HepG2 (cell line): ENCODE results near the gene AKTIP. TPM values are rescaled to one million over a fixed set of nuclear protein-coding genes. Genes with fewer than 3 reads are reported as not detected.
A peak's percentile ranks its signal among the peaks of the same experiment; 100 is the strongest.

Experiments used
- ATAC-seq: fragments of 200-7000 bp; cut with Tn5 transposase; 3 replicates; pipeline ENCODE4 v1.9.1; 2020; ENCODE audit warnings: mild to moderate bottlenecking, moderate library complexity
- BruUV-seq: library from RNA; stranded (reverse); fragments of 400-500 nt; replicated peaks from 2 replicates; lab custom pipeline; 2021; lab: Mats Ljungman, UMichigan
- CTCF ChIA-PET: fragments of 300-600 bp; formaldehyde crosslinking; extraction: SDS; loops from one replicate; lab custom pipeline; 2021; ENCODE audit warnings: low total read pairs, inconsistent platforms, low intra/inter-chr PET ratio; lab: Yijun Ruan, JAX
- POLR2A ChIA-PET: fragments of 350-600 bp; sonication (Branson Sonifier 250); formaldehyde crosslinking; loops from one replicate; lab custom pipeline; 2020; ENCODE audit warnings: antibody characterized with exemption, inconsistent platforms; lab: Yijun Ruan, JAX
- DNase-seq: peaks from one replicate; pipeline ENCODE4 v3.0.0-alpha.2; 2015; ENCODE audit warnings: low spot score
- FAIRE-seq: peaks from 3 replicates; lab custom pipeline; 2011; peaks lifted over from hg19 to GRCh38; lab: Jason Lieb, UNC
- H2AFZ ChIP-seq: one replicate; pipeline ENCODE4 v1.6.1; 2011; ENCODE audit warnings: low read length, inconsistent platforms
- H3K27ac ChIP-seq: fragments of 300-600 bp; 3 replicates; pipeline ENCODE4 v1.8.0; 2011; ENCODE audit warnings: mixed run types, mild to moderate bottlenecking, mixed read lengths, low read length, inconsistent platforms; ENCODE audit not compliant: insufficient read depth; ENCODE audit errors: extremely low read length
- H3K27me3 ChIP-seq, 2 experiments: fragments of 200-600 bp in 1 of 2; 2 replicates in 1 of 2; 3 replicates in 1 of 2; pipeline versions ENCODE4 v1.6.0 to v1.8.0; 2011; ENCODE audit warnings: low read length in 2 of 2, mild to moderate bottlenecking in 2 of 2, moderate library complexity in 2 of 2, inconsistent platforms in 1 of 2; ENCODE audit not compliant: insufficient read depth in 2 of 2, control insufficient read depth in 1 of 2
- H3K36me3 ChIP-seq, 2 experiments: fragments of 200-600 bp in 1 of 2; replicated peaks in 1 of 2; 2 replicates in 1 of 2; 3 replicates in 1 of 2; pipeline versions ENCODE4 v1.5.1 to v1.8.0; 2011; ENCODE audit warnings: low read length in 2 of 2, inconsistent platforms in 1 of 2; ENCODE audit not compliant: insufficient read depth in 2 of 2, control insufficient read depth in 1 of 2
- H3K4me1 ChIP-seq: 2 replicates; pipeline ENCODE4 v1.5.1; 2012; ENCODE audit warnings: low read length, inconsistent platforms; ENCODE audit not compliant: insufficient read depth
- H3K4me2 ChIP-seq: 2 replicates; pipeline ENCODE4 v1.6.0; 2011; ENCODE audit warnings: low read depth, low read length, inconsistent platforms
- H3K4me3 ChIP-seq, 3 experiments: fragments of 200-600 bp in 1 of 3; sonication (generic), shearing (Covaris generic) in 1 of 3; replicated peaks in 1 of 3; 2 replicates each; pipeline ENCODE4 v1.5.1; 2011 to 2016; ENCODE audit warnings: low read length in 3 of 3, inconsistent platforms in 2 of 3, low read depth in 2 of 3, mild to moderate bottlenecking in 2 of 3, control low read depth in 1 of 3, mixed read lengths in 1 of 3; ENCODE audit not compliant: insufficient read depth in 1 of 3
- H3K79me2 ChIP-seq: one replicate; pipeline ENCODE4 v1.6.1; 2011; ENCODE audit warnings: low read length, inconsistent platforms; ENCODE audit not compliant: insufficient read depth
- H3K9ac ChIP-seq: 2 replicates; pipeline ENCODE4 v1.6.0; 2011; ENCODE audit warnings: mild to moderate bottlenecking, low read depth, low read length, inconsistent platforms; ENCODE audit not compliant: insufficient read depth
- H3K9me3 ChIP-seq: 2 replicates; pipeline ENCODE4 v1.5.1; 2012; ENCODE audit warnings: mild to moderate bottlenecking, low read length
- H4K20me1 ChIP-seq: 2 replicates; pipeline ENCODE4 v1.6.0; 2011; ENCODE audit warnings: inconsistent platforms, mild to moderate bottlenecking, low read length, moderate library complexity; ENCODE audit not compliant: insufficient read depth
- ARNTL ChIP-seq: sonication (generic); formaldehyde crosslinking; IDR thresholded peaks from 2 replicates; pipeline ENCODE4 v1.4.0; 2020; ENCODE audit warnings: mild to moderate bottlenecking, missing genetic modification reagents
- MAFF ChIP-seq: IDR thresholded peaks from 2 replicates; pipeline ENCODE4 v1.6.1; 2011; ENCODE audit warnings: low read depth, low read length, improper control_type of control experiment
- MAFK ChIP-seq, 2 experiments: IDR thresholded peaks in 1 of 2; conservative IDR thresholded peaks in 1 of 2; 2 replicates each; pipeline ENCODE4 v1.6.1; 2011; ENCODE audit warnings: improper control_type of control experiment in 2 of 2, low read length in 2 of 2
- MIXL1 ChIP-seq: IDR thresholded peaks from 2 replicates; pipeline ENCODE4 v1.6.1; 2016
- MLXIP ChIP-seq: sonication (generic); formaldehyde crosslinking; IDR thresholded peaks from 2 replicates; pipeline ENCODE4 v1.9.0; 2021; ENCODE audit warnings: missing genetic modification reagents, borderline replicate concordance
- TCF7L2 ChIP-seq: IDR thresholded peaks from 2 replicates; pipeline ENCODE4 v1.6.1; 2011; ENCODE audit warnings: mild to moderate bottlenecking, low read depth, low read length, moderate library complexity
- WGBS: methylation state at CpG from one replicate; pipeline ENCODE4 v1.1.6; 2017; ENCODE audit warnings: low lambda C conversion rate; 5-methylcytosine and 5-hydroxymethylcytosine counted together
- in situ Hi-C: cut with HindIII; loops from 2 replicates; pipeline ENCODE4 v1.10.0; 2017; ENCODE audit warnings: low pct_unique_long_range_greater_than_20kb; ENCODE audit not compliant: extremely low pct_ligation_motif_present
- intact Hi-C: fragments of 100-400 bp; cut with micrococcal nuclease; formaldehyde crosslinking; loops from one replicate; pipeline ENCODE4 v1.10.0; 2022; ENCODE audit not compliant: unreplicated experiment
- polyA plus RNA-seq, 8 experiments: library from polyadenylated mRNA; depleted of rRNA in 3 of 8; stranded (reverse) in 7 of 8; unstranded in 1 of 8; fragments of >200 nt; fragmentation: Illumina TruSeq in 4 of 8; extraction: Trizol in 4 of 8; gene quantifications; 2 replicates each; pipeline versions ENCODE4 v1.2.1 to v1.2.3, GENCODE V29; 2011 to 2016; ENCODE audit warnings: low read depth in 4 of 8, missing spikeins in 1 of 8, mixed read lengths in 1 of 8; ENCODE audit not compliant: insufficient read depth in 1 of 8
- total RNA-seq, 5 experiments: library from RNA; depleted of rRNA; stranded (reverse); fragments of >200 nt; fragmentation: Illumina TruSeq; extraction: Trizol; gene quantifications; 2 replicates each; pipeline ENCODE4 v1.2.3, GENCODE V29; 2016; ENCODE audit warnings: low read depth in 1 of 5

The AKTIP gene
- total and polyA plus RNA-seq, 2 of the 13 experiments (the other 11 are each of a cell fraction or from before 2014, with no cell fraction given): 28.8 to 49.0 TPM

GRCh38 chr16:53494636-53495035 is 8.4 kb downstream of the AKTIP start (continued):
- no peak for TF ChIP-seq MLXIP (CRISPR knock-in tag)
- no peak for TF ChIP-seq MIXL1 (CRISPR knock-in tag)

- Histone ChIP-seq H2AFZ (no peak overlapping the region), H3K4me3 (no peak overlapping the region), H3K79me2 (no peaks in the 10 kb centered on the region), H3K4me1 (no peaks in the 10 kb centered on the region), H3K4me2 (no peak overlapping the region), H3K36me3 (peaks cover 28 to 63% of the 10 kb centered on the region in 2 experiments), H3K9ac (no peak overlapping the region), H3K27me3 (no peaks in the 10 kb centered on the region), H3K9me3 (no peaks in the 10 kb centered on the region), H4K20me1 (no peaks in the 10 kb centered on the region), H3K27ac (no peak overlapping the region)
- 100% methylated on average over 1 of the region's 1 CpG for WGBS
- no TSS peak for BruUV-seq
- FAIRE-seq: no peak
- peak; percentile 60 for TF ChIP-seq MAFF
- peak; percentile 49 to 82 for TF ChIP-seq MAFK (conservative IDR thresholded peaks at IDR 0.05 in 1 of 2, IDR thresholded peaks at IDR 0.05 in 1 of 2; ENCODE audit: low read length in 2 of 2)
- TF ChIP-seq TCF7L2: no peak
- TF ChIP-seq ARNTL (CRISPR knock-in tag): no peak
- intact Hi-C loops: no loop called here
- CTCF ChIA-PET: no interaction called here
- POLR2A ChIA-PET: no interaction called here
- no peak for ATAC-seq
- in situ Hi-C loops: no loop called here
- no peak for DNase-seq
Measured at GRCh38 chr16:53492503-53492902, 10.5 kb downstream of the AKTIP start.
